ENCODE data around the gene ARFIP2.

ARFIP2 gene

DNA sequence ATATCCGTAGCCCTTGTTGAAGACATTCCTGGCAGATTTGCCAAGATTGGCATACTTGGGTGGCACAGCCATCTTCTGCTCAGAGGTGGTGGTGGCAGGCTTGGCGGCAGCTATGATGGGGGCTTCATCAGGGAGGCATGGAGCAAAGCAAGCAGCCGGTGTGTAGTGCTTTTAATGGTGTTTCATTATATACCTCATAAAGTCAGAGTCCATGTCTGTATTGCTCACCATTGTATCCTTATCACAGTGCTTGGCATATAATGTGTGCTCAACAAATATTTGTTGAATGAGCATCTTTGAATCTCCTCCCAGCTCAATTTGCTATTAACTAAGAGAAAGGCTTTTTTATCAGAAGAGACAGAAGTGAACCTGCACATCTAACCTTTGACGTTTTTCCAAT is 8.2 kb upstream of the ARFIP2 start:
- DNase-seq (ENCODE audit: low read depth), result no peak
- no peak overlapping the region for H3K4me3 ChIP-seq (ENCODE audit: low read length)
- TF ChIP-seq, protein P1, sequence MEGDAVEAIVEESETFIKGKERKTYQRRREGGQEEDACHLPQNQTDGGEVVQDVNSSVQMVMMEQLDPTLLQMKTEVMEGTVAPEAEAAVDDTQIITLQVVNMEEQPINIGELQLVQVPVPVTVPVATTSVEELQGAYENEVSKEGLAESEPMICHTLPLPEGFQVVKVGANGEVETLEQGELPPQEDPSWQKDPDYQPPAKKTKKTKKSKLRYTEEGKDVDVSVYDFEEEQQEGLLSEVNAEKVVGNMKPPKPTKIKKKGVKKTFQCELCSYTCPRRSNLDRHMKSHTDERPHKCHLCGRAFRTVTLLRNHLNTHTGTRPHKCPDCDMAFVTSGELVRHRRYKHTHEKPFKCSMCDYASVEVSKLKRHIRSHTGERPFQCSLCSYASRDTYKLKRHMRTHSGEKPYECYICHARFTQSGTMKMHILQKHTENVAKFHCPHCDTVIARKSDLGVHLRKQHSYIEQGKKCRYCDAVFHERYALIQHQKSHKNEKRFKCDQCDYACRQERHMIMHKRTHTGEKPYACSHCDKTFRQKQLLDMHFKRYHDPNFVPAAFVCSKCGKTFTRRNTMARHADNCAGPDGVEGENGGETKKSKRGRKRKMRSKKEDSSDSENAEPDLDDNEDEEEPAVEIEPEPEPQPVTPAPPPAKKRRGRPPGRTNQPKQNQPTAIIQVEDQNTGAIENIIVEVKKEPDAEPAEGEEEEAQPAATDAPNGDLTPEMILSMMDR (conservative IDR thresholded peaks at IDR 0.05; ENCODE audit: low read depth, low read length), result no peak

DNA sequence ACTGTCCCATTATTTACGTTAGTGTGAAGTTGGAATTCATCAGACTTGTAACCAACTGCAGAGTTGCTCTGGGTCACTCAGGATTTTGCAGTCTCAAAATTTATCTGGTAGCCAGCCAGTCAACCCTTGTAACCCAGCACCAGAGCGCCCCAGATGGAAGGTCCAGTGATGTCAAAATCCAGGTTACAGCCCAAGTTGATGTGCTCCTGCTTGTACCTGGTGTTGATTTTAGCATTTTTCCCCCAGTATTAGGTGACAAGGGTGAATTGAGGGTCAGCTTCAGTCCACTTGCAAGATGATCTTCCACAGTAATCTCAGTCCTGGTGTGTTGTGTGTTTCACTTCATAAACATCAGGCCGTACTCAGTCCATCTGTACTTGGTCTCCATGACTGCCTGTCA is 7.7 kb upstream of the ARFIP2 start:
- no peak for DNase-seq (ENCODE audit: low read depth)
- TF ChIP-seq, protein P1 (conservative IDR thresholded peaks at IDR 0.05; ENCODE audit: low read depth, low read length), result no peak
- no peak overlapping the region for H3K4me3 ChIP-seq (ENCODE audit: low read length)

DNA sequence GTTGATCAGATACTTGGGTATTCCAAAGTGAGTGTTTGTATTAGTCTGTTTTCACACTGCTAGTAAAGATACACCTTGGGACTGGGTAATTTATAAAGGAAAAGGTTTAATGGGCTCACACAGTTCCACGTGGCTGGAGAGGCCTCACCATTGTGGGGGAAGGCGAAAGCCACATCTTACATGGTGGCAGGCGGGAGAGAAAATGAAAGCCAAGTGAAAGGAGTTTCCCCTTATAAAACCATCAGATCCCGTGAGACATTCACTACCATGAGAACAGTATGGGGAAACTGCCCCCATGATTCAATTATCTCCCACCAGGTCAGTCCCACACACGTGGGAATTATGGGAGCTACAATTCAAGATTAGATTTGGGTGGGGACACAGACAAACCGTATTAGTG is 7.2 kb upstream of the ARFIP2 start:
- TF ChIP-seq, protein P1 (conservative IDR thresholded peaks at IDR 0.05; ENCODE audit: low read depth, low read length), result no peak
- DNase-seq (ENCODE audit: low read depth), result no peak
- no peak overlapping the region for H3K4me3 ChIP-seq (ENCODE audit: low read length)

DNA sequence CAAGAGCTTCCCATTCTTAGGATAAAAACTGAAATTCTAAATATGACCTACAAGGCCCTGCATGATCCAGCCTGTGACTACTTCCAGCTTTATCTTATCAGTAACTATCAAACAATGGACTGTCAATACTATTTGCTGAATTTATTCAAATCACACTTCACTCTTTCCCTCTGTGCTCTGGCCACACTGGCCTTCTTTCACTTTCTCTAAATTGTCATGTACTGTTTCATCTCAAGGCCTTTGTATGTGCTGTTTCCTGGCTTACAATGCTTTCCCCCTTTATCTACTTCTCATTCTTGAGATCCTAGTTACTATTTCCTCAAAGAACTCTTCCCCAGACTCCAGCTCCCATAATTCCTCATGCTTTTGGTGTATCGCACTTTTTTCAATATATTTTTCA is 5.8 kb upstream of the ARFIP2 start:
- TF ChIP-seq, protein P1 (conservative IDR thresholded peaks at IDR 0.05; ENCODE audit: low read depth, low read length), result no peak
- no peak for DNase-seq (ENCODE audit: low read depth)
- H3K4me3 ChIP-seq (ENCODE audit: low read length), result no peak overlapping the region

DNA sequence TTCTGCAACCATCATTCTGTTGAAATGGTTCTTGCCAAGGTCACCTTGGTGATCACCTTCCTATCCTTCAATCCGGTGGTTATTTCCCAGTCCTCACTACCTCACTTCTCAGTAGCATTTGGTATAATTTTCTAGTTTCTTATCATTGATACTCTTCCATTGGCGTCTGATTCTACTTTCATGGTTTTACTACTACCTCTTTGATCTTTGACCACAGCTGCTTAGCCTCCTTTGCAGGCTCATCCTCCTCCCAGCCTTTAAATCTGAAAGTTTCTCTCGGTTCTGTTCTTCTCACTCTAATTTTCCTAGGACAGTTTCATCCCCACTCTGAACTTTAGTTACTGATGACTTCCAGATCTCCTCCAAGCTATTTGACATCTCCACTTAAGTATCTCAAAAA is 5.1 kb upstream of the ARFIP2 start:
- DNase-seq (ENCODE audit: low read depth), result no peak
- TF ChIP-seq, protein P1 (conservative IDR thresholded peaks at IDR 0.05; ENCODE audit: low read depth, low read length), result no peak

DNA sequence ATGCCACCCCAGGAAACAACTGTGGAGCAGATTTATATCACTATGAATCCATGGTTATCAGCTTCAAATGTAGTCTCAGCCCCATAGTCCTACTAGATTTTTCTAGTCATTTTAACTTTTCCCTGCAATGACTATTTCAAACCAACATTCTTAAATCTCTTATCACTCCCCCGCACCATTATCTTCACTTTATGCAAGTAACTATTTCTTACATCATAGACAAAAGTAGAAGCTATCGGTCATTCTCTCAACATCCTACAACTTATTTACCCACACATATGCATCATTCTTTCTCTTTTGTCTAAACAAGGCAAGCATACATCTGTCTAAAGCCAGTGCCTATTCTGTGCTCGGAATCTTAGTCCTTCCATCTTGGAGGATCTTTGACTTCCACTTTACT is 4.5 kb upstream of the ARFIP2 start:
- TF ChIP-seq, protein P1 (conservative IDR thresholded peaks at IDR 0.05; ENCODE audit: low read depth, low read length), result no peak
- DNase-seq (ENCODE audit: low read depth), result no peak
- no peak overlapping the region for H3K4me3 ChIP-seq (ENCODE audit: low read length)

More for the DNA sequence above, 5.1 kb upstream of the ARFIP2 start:
- no peak overlapping the region for H3K4me3 ChIP-seq (ENCODE audit: low read length)

DNA sequence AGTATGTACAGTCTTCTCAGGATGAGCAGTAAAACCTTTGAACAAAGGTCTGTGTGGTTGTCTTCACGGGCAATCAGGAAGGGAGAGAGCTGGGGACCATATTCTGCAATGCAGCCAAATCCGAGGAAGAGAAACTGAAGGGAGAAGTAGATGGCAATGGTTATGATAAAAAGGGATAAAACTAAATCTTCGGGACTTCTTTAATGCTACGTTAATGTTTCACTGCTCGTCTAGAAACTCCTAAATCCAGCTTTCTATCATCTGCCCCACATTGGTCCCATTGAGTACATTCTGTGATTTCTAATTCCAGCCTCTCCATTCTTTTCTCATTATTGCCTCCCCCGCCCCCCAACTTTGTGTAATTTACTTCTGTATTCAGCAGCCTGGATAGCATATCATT is 1.9 kb upstream of the ARFIP2 start:
- TF ChIP-seq, protein P1 (conservative IDR thresholded peaks at IDR 0.05; ENCODE audit: low read depth, low read length), result no peak
- no peak overlapping the region for H3K4me3 ChIP-seq (ENCODE audit: low read length)
- no peak for DNase-seq (ENCODE audit: low read depth)
